ENCODE results near the gene MNAT1.

Gene MNAT1

DNA sequence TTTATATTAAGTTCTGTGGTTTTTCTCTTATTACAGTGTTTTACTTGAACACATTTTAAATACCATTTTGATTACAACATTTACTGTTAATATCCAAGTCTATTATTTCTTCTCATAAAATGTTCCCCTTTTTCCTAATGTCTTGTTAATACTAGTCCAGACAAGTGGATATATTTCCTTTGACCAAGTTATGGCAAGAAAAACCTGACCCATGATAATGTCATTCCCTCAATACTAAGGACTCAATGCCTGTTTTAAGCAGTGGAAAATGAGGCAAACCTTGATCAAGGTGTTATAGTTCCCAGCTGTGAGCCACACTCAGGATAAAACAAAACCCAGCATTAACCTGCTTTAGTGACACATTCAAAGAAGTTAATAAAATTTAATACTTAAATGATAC, 234.1 kb downstream of the MNAT1 start:
- no peak for DNase-seq (ENCODE audit: low spot score)
- H3K27ac ChIP-seq = no peak overlapping the region
- TF ChIP-seq CTCF (conservative IDR thresholded peaks at IDR 0.05; ENCODE audit: low read depth) = no peak
- POLR2A ChIA-PET (ENCODE audit: low non-redundant PET) = no interaction called here
- CTCF ChIA-PET = no interaction called here

- ChIA-PET CTCF (no interaction called here), POLR2A (ENCODE audit: low non-redundant PET) (no interaction called here)
- no peak for DNase-seq (ENCODE audit: low spot score)
- H3K27ac ChIP-seq = no peak overlapping the region
- TF ChIP-seq CTCF (conservative IDR thresholded peaks at IDR 0.05; ENCODE audit: low read depth) = no peak
These were observed 235.6 kb downstream of the MNAT1 start for GRCh38 chr14:60970146-60970545.

DNA sequence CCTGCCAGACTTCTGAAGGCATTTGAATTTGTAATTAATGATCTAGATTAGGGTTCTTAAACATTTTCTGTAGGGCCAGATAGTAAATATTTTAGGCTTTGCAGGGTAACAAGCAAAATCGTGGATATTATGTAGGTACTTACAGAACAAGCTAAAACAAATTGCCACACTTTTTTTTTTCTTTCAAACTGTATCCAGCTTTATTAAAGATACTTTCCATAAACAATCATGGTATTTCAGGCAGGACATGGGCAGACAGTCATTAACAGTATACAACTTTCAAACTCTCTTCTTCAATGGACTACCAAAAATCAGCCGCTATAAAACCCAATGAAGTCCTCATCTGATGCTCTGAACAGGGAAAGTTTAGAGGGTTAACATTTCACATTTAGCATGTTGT, 236.7 kb downstream of the MNAT1 start:
- no peak for TF ChIP-seq CTCF (conservative IDR thresholded peaks at IDR 0.05; ENCODE audit: low read depth)
- no peak for DNase-seq (ENCODE audit: low spot score)
- ChIA-PET POLR2A (ENCODE audit: low non-redundant PET) (no interaction called here), CTCF (no interaction called here)
- no peak overlapping the region for H3K27ac ChIP-seq

- no peak overlapping the region for H3K27ac ChIP-seq
- CTCF ChIA-PET = no interaction called here
- POLR2A ChIA-PET (ENCODE audit: low non-redundant PET) = no interaction called here
- TF ChIP-seq CTCF (conservative IDR thresholded peaks at IDR 0.05; ENCODE audit: low read depth) = no peak
- DNase-seq (ENCODE audit: low spot score) = no peak
These were observed 237.7 kb downstream of the MNAT1 start for GRCh38 chr14:60972295-60972694.

- ChIA-PET POLR2A (ENCODE audit: low non-redundant PET) (no interaction called here), CTCF (no interaction called here)
- no peak for TF ChIP-seq CTCF (conservative IDR thresholded peaks at IDR 0.05; ENCODE audit: low read depth)
- DNase-seq (ENCODE audit: low spot score) = no peak
- no peak overlapping the region for H3K27ac ChIP-seq
These were observed 238.5 kb downstream of the MNAT1 start for GRCh38 chr14:60973070-60973469.

DNA sequence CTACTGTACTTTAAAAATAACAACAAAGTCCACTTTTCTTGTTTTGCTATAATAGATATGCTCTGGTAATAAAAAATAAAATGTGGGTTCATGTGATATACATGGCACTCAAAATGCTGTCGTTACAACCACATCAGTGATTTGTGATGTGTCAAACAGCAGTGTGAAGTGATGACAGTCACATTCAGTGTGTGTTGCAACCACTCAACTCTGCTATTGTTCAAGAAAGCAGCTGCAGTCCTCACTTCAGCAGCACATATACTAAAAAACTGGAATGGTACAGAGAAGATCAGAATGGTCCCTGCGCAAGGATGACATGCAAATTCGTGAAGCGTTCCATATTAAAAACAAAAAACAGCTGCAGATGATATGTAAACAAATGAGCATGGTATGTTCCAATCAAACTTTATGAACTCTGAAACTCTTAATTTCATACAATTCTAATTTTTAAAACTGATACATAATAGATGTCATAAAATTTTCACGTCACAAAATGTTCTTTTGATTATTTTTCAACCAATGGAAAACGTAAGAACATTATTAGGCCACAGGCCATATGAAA, 239.6 kb downstream of the MNAT1 start:
- ChIA-PET CTCF (no interaction called here), POLR2A (ENCODE audit: low non-redundant PET) (no interaction called here)
- H3K27ac ChIP-seq = no peak overlapping the region
- DNase-seq (ENCODE audit: low spot score) = no peak
- no peak for TF ChIP-seq CTCF (conservative IDR thresholded peaks at IDR 0.05; ENCODE audit: low read depth)

DNA sequence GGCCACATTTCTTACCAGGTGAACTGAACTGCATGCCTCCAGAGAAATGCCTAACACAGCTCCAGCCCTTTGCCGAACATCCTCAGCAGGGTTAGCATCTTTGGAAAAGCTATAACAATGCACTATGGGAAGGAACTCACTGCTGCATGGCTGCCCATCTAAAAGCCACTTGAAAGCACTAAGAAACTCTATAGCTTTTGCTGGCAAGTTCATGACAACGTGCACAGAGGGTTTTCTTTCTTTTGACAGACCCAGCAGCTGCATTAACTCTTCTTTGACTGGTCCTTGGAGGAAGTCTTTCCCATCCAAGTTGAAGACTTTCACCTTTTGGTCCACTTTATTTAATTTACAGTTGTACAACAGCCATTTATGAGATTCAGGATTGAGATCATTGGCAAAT, 241.0 kb downstream of the MNAT1 start:
- H3K27ac ChIP-seq = no peak overlapping the region
- DNase-seq (ENCODE audit: low spot score) = no peak
- CTCF ChIA-PET = no interaction called here
- POLR2A ChIA-PET (ENCODE audit: low non-redundant PET) = no interaction called here
- TF ChIP-seq CTCF (conservative IDR thresholded peaks at IDR 0.05; ENCODE audit: low read depth) = no peak

Measured in RWPE1 (cell line).